ENCODE results near the gene SYNE3. TPM values are rescaled to one million over a fixed set of nuclear protein-coding genes. Genes with fewer than 3 reads are reported as not detected.

SYNE3 gene
- total and polyA plus RNA-seq, 2 donors (not counting 1 experiment from before 2014, with no cell fraction given) = 4.9 to 24.1 TPM

DNA sequence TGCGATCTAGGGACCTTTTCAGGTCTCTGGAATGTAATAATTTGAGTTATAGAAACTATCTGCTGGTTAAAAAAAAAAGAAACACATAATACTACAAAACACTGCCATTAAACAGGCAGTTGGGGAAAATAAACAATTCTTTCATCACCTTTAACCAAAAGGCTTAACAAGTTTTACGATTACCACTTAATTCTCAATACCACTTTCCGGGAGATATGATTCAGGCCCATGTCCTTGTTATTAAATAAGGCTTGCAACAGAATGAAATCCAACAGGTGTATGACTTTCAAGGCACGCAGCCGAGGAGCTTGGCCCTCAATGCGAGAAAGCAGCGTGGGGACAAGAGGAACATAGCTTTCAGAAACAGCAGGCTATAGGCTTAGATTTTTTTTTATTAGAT lies 12.8 kb upstream of the SYNE3 start:
- Histone ChIP-seq H3K27me3 (ENCODE audit: control insufficient read depth, insufficient read depth, low read length) (no peaks in the 10 kb centered on the region), H3K9me3 (ENCODE audit: control insufficient read depth, insufficient read depth, low read depth, low read length) (no peaks in the 10 kb centered on the region), H2AFZ (ENCODE audit: low read length) (no peak overlapping the region), H3K27ac (ENCODE audit: insufficient read depth, low read length) (no peak overlapping the region), H3K9ac (ENCODE audit: insufficient read depth, low read length) (no peak overlapping the region), H4K20me1 (ENCODE audit: control insufficient read depth, extremely low read depth, insufficient read depth, low read length) (no peaks in the 10 kb centered on the region), H3K4me2 (ENCODE audit: extremely low read depth, insufficient read depth, low read length) (no peak overlapping the region), H3K36me3 (ENCODE audit: control insufficient read depth, insufficient read depth, low read length) (no peaks in the 10 kb centered on the region), H3K4me1 (ENCODE audit: control insufficient read depth, extremely low read depth, insufficient read depth, low read length) (peaks cover 23% of the 10 kb centered on the region), H3K79me2 (ENCODE audit: control insufficient read depth, insufficient read depth, low read length) (peaks cover 47% of the 10 kb centered on the region), H3K4me3 (replicated peaks in 1 of 4; ENCODE audit: control extremely low read depth in 1 of 4, insufficient read depth in 1 of 4, low read depth in 3 of 4, low read length in 4 of 4) (no peak overlapping the region)
- no peak for DNase-seq (ENCODE audit: low read depth in 2 of 2)
- no peak for TF ChIP-seq EZH2 (IDR thresholded peaks at IDR 0.05; ENCODE audit: low read length, missing control alignments)

DNA sequence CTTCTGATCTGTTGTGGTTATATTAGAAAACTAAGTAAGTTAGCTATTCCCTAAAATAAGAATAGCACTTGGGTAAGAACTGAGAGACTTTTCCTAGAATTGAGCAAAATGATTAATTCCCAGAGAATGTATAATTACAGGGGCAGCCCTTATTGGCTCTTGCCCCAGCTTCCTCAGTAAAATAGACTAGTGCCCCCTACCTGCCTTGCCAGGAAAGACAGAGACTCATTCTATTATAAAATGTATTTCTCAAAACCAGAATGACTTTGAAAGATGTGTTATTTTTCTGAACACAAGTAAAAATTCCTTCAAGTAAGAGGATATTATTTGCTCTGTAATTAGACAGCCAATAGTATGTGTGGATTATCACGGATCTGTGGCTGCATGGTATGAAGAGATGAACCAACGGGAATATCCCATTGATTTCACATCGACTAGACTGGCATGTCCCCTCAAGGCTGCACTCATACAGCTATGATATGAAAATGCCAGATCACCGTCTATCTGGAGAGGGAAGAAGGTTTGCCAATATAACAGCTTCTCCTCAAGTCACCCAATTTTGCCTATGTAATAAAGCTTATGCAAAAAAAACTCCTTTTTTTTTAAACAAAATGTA lies 11.0 kb upstream of the SYNE3 start:
- Histone ChIP-seq H3K4me3 (replicated peaks in 1 of 4; ENCODE audit: control extremely low read depth in 1 of 4, insufficient read depth in 1 of 4, low read depth in 3 of 4, low read length in 4 of 4) (peak overlapping the region in 2 of 4 experiments; percentile 12 to 22), H2AFZ (ENCODE audit: low read length) (no peak overlapping the region), H3K9me3 (ENCODE audit: control insufficient read depth, insufficient read depth, low read depth, low read length) (no peaks in the 10 kb centered on the region), H4K20me1 (ENCODE audit: control insufficient read depth, extremely low read depth, insufficient read depth, low read length) (no peaks in the 10 kb centered on the region), H3K9ac (ENCODE audit: insufficient read depth, low read length) (no peak overlapping the region), H3K27ac (ENCODE audit: insufficient read depth, low read length) (peak overlapping the region; percentile 72), H3K79me2 (ENCODE audit: control insufficient read depth, insufficient read depth, low read length) (peaks cover 32% of the 10 kb centered on the region), H3K4me2 (ENCODE audit: extremely low read depth, insufficient read depth, low read length) (peak overlapping the region; percentile 99), H3K27me3 (ENCODE audit: control insufficient read depth, insufficient read depth, low read length) (no peaks in the 10 kb centered on the region), H3K36me3 (ENCODE audit: control insufficient read depth, insufficient read depth, low read length) (no peaks in the 10 kb centered on the region), H3K4me1 (ENCODE audit: control insufficient read depth, extremely low read depth, insufficient read depth, low read length) (peaks cover 27% of the 10 kb centered on the region)
- peak; percentile 79 to 91 for DNase-seq (ENCODE audit: low read depth in 2 of 2)
- no peak for TF ChIP-seq EZH2 (IDR thresholded peaks at IDR 0.05; ENCODE audit: low read length, missing control alignments)
- TF ChIP-seq, protein P1, sequence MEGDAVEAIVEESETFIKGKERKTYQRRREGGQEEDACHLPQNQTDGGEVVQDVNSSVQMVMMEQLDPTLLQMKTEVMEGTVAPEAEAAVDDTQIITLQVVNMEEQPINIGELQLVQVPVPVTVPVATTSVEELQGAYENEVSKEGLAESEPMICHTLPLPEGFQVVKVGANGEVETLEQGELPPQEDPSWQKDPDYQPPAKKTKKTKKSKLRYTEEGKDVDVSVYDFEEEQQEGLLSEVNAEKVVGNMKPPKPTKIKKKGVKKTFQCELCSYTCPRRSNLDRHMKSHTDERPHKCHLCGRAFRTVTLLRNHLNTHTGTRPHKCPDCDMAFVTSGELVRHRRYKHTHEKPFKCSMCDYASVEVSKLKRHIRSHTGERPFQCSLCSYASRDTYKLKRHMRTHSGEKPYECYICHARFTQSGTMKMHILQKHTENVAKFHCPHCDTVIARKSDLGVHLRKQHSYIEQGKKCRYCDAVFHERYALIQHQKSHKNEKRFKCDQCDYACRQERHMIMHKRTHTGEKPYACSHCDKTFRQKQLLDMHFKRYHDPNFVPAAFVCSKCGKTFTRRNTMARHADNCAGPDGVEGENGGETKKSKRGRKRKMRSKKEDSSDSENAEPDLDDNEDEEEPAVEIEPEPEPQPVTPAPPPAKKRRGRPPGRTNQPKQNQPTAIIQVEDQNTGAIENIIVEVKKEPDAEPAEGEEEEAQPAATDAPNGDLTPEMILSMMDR (conservative IDR thresholded peaks at IDR 0.05 in 1 of 2, IDR thresholded peaks at IDR 0.05 in 1 of 2; ENCODE audit: low read depth in 1 of 2, low read length in 2 of 2) = peak; percentile 73 to 81

DNA sequence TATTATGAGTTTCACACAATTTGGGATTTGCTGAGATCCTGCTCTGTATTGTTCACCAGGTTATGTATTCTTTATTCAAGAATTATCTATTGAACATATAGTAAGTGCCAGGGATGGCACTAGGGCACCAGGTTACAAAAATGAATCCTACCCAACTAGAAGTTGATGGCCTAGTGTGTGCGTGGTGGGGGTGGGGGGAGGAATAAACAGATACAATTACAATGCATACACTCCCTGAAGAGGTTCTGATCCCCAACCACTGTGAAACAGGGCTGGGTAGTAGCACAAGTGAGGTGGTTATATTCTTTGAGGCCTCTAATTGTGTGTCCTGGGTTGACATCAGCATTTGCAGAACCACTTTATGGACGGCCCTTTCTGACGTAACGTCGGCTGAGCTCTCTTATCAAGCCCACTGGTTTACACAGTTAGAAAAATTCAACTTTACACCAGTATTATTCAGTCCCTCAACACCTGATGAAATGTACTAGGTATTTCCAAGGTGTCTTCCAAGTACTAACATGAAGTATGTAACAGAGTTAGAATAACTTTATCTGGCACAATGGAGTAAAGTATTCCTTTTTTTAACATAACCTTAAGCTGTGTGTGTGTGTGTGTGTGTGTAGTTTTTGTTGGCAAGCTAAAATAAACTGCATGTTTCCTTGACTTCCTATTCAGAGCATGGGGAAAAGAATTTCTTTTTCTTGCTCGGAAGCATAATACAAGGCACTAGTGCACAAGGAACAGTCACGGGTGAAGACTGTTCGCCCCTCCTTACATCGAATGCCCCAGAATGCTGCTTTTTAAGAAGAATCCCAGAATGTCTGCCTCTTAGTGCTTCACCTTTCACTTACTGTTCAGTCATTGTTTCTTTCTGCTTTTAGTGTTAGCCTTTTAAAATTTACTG lies 10.3 kb upstream of the SYNE3 start:
- peak overlapping the region; percentile 72 for H3K27ac ChIP-seq (ENCODE audit: insufficient read depth, low read length)
- TF ChIP-seq, protein P1 (conservative IDR thresholded peaks at IDR 0.05 in 1 of 2, IDR thresholded peaks at IDR 0.05 in 1 of 2; ENCODE audit: low read depth in 1 of 2, low read length in 2 of 2) = no peak
- TF ChIP-seq EZH2 (IDR thresholded peaks at IDR 0.05; ENCODE audit: low read length, missing control alignments) = no peak
- peaks cover 25% of the 10 kb centered on the region for H3K79me2 ChIP-seq (ENCODE audit: control insufficient read depth, insufficient read depth, low read length)
- H3K4me1 ChIP-seq (ENCODE audit: control insufficient read depth, extremely low read depth, insufficient read depth, low read length) = peaks cover 25% of the 10 kb centered on the region
- no peak overlapping the region for H3K9ac ChIP-seq (ENCODE audit: insufficient read depth, low read length)
- H3K4me2 ChIP-seq (ENCODE audit: extremely low read depth, insufficient read depth, low read length) = peak overlapping the region; percentile 99
- no peaks in the 10 kb centered on the region for H3K27me3 ChIP-seq (ENCODE audit: control insufficient read depth, insufficient read depth, low read length)
- no peaks in the 10 kb centered on the region for H3K9me3 ChIP-seq (ENCODE audit: control insufficient read depth, insufficient read depth, low read depth, low read length)
- peak overlapping the region in 3 of 4 experiments; percentile 12 to 22 (median 21) for H3K4me3 ChIP-seq (replicated peaks in 1 of 4; ENCODE audit: control extremely low read depth in 1 of 4, insufficient read depth in 1 of 4, low read depth in 3 of 4, low read length in 4 of 4)
- H4K20me1 ChIP-seq (ENCODE audit: control insufficient read depth, extremely low read depth, insufficient read depth, low read length) = no peaks in the 10 kb centered on the region
- H2AFZ ChIP-seq (ENCODE audit: low read length) = peak overlapping the region; percentile 40
- DNase-seq (ENCODE audit: low read depth in 2 of 2) = peak; percentile 51 to 58
- no peaks in the 10 kb centered on the region for H3K36me3 ChIP-seq (ENCODE audit: control insufficient read depth, insufficient read depth, low read length)
